ENCODE data around the gene ARHGAP24. TPM values are rescaled to one million over a fixed set of nuclear protein-coding genes. Genes with fewer than 3 reads are reported as not detected.

The ARHGAP24 gene
- total RNA-seq, 1 experiment from 2014 or later = 1.3 TPM

- TF ChIP-seq REST (IDR thresholded peaks at IDR 0.05; ENCODE audit: low read depth) (no peak), TCF7L2 (IDR thresholded peaks at IDR 0.05; ENCODE audit: borderline replicate concordance, extremely low read depth, insufficient read depth, insufficient read length) (no peak), YY1 (IDR thresholded peaks at IDR 0.05; ENCODE audit: extremely low read depth, insufficient replicate concordance, low read depth, low read length) (no peak), ZFX (IDR thresholded peaks at IDR 0.05) (no peak)
Observed at GRCh38 chr4:85610450-85610849, 135.5 kb downstream of the ARHGAP24 start (continued).

- no peaks in the 10 kb centered on the region for H3K79me2 ChIP-seq (ENCODE audit: insufficient read depth, low read length)
- H3K4me3 ChIP-seq (replicated peaks in 1 of 2; ENCODE audit: low read depth in 1 of 2, low read length in 2 of 2) = no peak overlapping the region
- no peaks in the 10 kb centered on the region for H3K4me1 ChIP-seq (ENCODE audit: control insufficient read depth in 1 of 2, insufficient read depth in 2 of 2, low read length in 2 of 2)
- no peak for DNase-seq (ENCODE audit: low read depth, low spot score)
- H3K36me3 ChIP-seq (ENCODE audit: control insufficient read depth in 1 of 2, insufficient read depth in 2 of 2, low read length in 2 of 2) = no peaks in the 10 kb centered on the region
- no peaks in the 10 kb centered on the region for H4K20me1 ChIP-seq (ENCODE audit: insufficient read depth)
- POLR2A ChIA-PET = no interaction called here
- RAD21 ChIA-PET (ENCODE audit: low non-redundant PET in 1 of 2, low total read pairs in 2 of 2, uncharacterized antibody in 2 of 2, unreplicated experiment in 2 of 2) = no interaction called here
- no peaks in the 10 kb centered on the region for H3K9me3 ChIP-seq (ENCODE audit: control insufficient read depth in 1 of 2, insufficient read depth in 1 of 2, low read depth in 1 of 2, low read length in 2 of 2)
- H3K9me2 ChIP-seq (ENCODE audit: insufficient read depth) = no peaks in the 10 kb centered on the region
- no peak overlapping the region for H2AFZ ChIP-seq (ENCODE audit: low read depth, low read length, poor library complexity, severe bottlenecking)
- no peak overlapping the region for H3K27ac ChIP-seq (ENCODE audit: low read depth, low read length)
- no peak overlapping the region for H3K4me2 ChIP-seq (ENCODE audit: low read length)
- intact Hi-C loops (cut with micrococcal nuclease) = no loop called here
- BruUV-seq (replicated peaks) = no TSS peak
- no peak for ATAC-seq
- no peak for TF ChIP-seq CEBPB (IDR thresholded peaks at IDR 0.05; ENCODE audit: low read depth)
- TF ChIP-seq SP1 (IDR thresholded peaks at IDR 0.05; ENCODE audit: low read depth) = no peak
- TF ChIP-seq ATF3 (IDR thresholded peaks at IDR 0.05) = no peak
- TF ChIP-seq ZFX (IDR thresholded peaks at IDR 0.05) = no peak
- TF ChIP-seq SIN3A (IDR thresholded peaks at IDR 0.05; ENCODE audit: low read depth) = no peak
- TF ChIP-seq EZH2 (IDR thresholded peaks at IDR 0.05) = no peak
- TF ChIP-seq MAX (IDR thresholded peaks at IDR 0.05) = no peak
- TF ChIP-seq POLR2A (IDR thresholded peaks at IDR 0.05; ENCODE audit: borderline replicate concordance, extremely low read depth, insufficient read depth, insufficient read length) = no peak
- TF ChIP-seq JUND (IDR thresholded peaks at IDR 0.05) = no peak
- no peak for TF ChIP-seq POLR2AphosphoS5 (IDR thresholded peaks at IDR 0.05; ENCODE audit: low read depth, low read length)
- TF ChIP-seq EGR1 (IDR thresholded peaks at IDR 0.05; ENCODE audit: low read depth) = no peak
- no peak for TF ChIP-seq ZNF274 (IDR thresholded peaks at IDR 0.05; ENCODE audit: low read depth, low read length)
- TF ChIP-seq FOSL1 (IDR thresholded peaks at IDR 0.05; ENCODE audit: low read depth) = no peak
- no peak for TF ChIP-seq REST (IDR thresholded peaks at IDR 0.05; ENCODE audit: low read depth)
- H3K9ac ChIP-seq (ENCODE audit: low read length) = no peak overlapping the region
- CTCF ChIA-PET = no interaction called here
- no peaks in the 10 kb centered on the region for H3K27me3 ChIP-seq (ENCODE audit: insufficient read depth, low read length)
Observed at GRCh38 chr4:85611661-85612060, 136.7 kb downstream of the ARHGAP24 start.
